Tibial artery (tissue), 4 donors: Measurements from ENCODE around the gene ARMH3.
"Not testable (repeated sequence)": the region's sequence is repeated elsewhere in the genome, so short reads cannot be mapped to it uniquely, and the experiment has no call there.

Experiments used
- DNase-seq, 2 donors: peaks; one replicate each; pipeline ENCODE4 v3.0.0-alpha.2; 2019
- H3K27ac ChIP-seq, 2 donors: fragments of 200-600 bp; sonication (generic) in 1 of 2; 1 replicate in 1 of 2; 2 replicates in 1 of 2; pipeline ENCODE4 v1.5.1; 2018 to 2019; ENCODE audit warnings: mild to moderate bottlenecking in 1 of 2
- H3K27me3 ChIP-seq, 2 donors: fragments of 200-600 bp; sonication (generic) in 1 of 2; one replicate each; pipeline versions ENCODE4 v1.5.1 to v1.6.0; 2016 to 2019
- H3K36me3 ChIP-seq, 3 donors: fragments of 200-600 bp; sonication (generic) in 2 of 3; one replicate each; pipeline ENCODE4 v1.5.1; 2016 to 2019; ENCODE audit warnings: mild to moderate bottlenecking in 2 of 3
- H3K4me1 ChIP-seq, 4 donors: fragments of 200-600 bp; sonication (generic) in 2 of 4; 1 replicate in 3 of 4; 2 replicates in 1 of 4; pipeline ENCODE4 v1.5.1; 2016 to 2019
- H3K4me3 ChIP-seq, 2 donors: fragments of 200-600 bp; sonication (generic) in 1 of 2; 1 replicate in 1 of 2; 2 replicates in 1 of 2; pipeline ENCODE4 v1.5.1; 2018 to 2019; ENCODE audit warnings: mild to moderate bottlenecking in 2 of 2
- H3K9me3 ChIP-seq, 3 donors: fragments of 200-600 bp; sonication (generic) in 1 of 3; one replicate each; pipeline ENCODE4 v1.5.1; 2016 to 2019
- CTCF ChIP-seq, 2 experiments: fragments of 200-600 bp in 1 of 2; fragments of 450-650 bp in 1 of 2; IDR thresholded peaks; one replicate each; pipeline ENCODE4 v1.5.1; 2017 to 2019; ENCODE audit warnings: antibody characterized with exemption in 2 of 2, mild to moderate bottlenecking in 1 of 2, moderate library complexity in 1 of 2
- intact Hi-C: fragments of 100-400 bp; cut with DNase I; formaldehyde crosslinking; loops from one replicate; pipeline ENCODE4 v1.15.0; 2023; ENCODE audit warnings: low total_unique reads

ARMH3 gene

GRCh38 chr10:102007796-102008195, 48.2 kb downstream of the ARMH3 start:
- Histone ChIP-seq H3K9me3 (no peaks in the 10 kb centered on the region), H3K27ac (no peak overlapping the region), H3K4me1 (peaks cover 0 to 4% (median 2%) of the 10 kb centered on the region in 4 donors), H3K4me3 (no peak overlapping the region), H3K36me3 (peaks cover under 1 to 53% (median 32%) of the 10 kb centered on the region in 3 donors), H3K27me3 (no peaks in the 10 kb centered on the region)
- intact Hi-C loops, result loop anchor here (2.0 kb wide), 1 partner anchor 167 kb away; no protein-coding TSS in a partner anchor
- TF ChIP-seq CTCF (IDR thresholded peaks at IDR 0.05), result no peak
- DNase-seq, result no peak

GRCh38 chr10:102007031-102007430, 48.9 kb downstream of the ARMH3 start:
- DNase-seq, intact Hi-C loops, H3K27ac ChIP-seq, H3K9me3 ChIP-seq, H3K4me1 ChIP-seq, H3K4me3 ChIP-seq, H3K27me3 ChIP-seq: not testable (repeated sequence)
- peaks cover 0 to 45% (median 31%) of the 10 kb centered on the region in 3 donors for H3K36me3 ChIP-seq

DNA sequence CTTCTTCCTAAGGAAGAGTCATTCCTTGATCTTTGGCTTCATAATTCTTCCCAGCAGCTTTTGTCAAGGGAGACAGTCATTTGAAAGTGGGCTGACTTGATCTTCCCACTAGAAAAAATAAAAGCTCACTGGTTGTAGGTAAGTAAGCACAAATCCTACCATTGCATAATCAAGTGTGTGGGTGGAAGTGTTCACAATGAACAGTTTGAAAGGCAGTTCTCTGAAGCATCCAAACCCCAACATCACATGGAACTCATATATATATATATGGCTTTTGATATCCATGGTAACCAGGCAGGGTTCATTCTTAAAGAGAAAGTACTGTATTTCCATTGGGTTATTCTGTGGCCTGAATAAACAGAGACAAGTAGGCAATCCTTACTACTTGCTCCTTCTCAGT, 51.6 kb downstream of the ARMH3 start:
- Histone ChIP-seq H3K36me3 (peaks cover 10 to 56% (median 55%) of the 10 kb centered on the region in 3 donors), H3K4me1 (peaks cover 0 to under 1% (median under 1%) of the 10 kb centered on the region in 4 donors), H3K27ac (no peak overlapping the region), H3K4me3 (no peak overlapping the region), H3K9me3 (no peaks in the 10 kb centered on the region), H3K27me3 (no peaks in the 10 kb centered on the region)
- intact Hi-C loops, result no loop called here
- no peak for TF ChIP-seq CTCF (IDR thresholded peaks at IDR 0.05)
- DNase-seq, result no peak

- Histone ChIP-seq H3K4me3 (no peak overlapping the region), H3K36me3 (peaks cover 10 to 60% (median 57%) of the 10 kb centered on the region in 3 donors), H3K27me3 (no peaks in the 10 kb centered on the region), H3K4me1 (no peaks in the 10 kb centered on the region), H3K9me3 (no peaks in the 10 kb centered on the region), H3K27ac (no peak overlapping the region)
- TF ChIP-seq CTCF (IDR thresholded peaks at IDR 0.05), result no peak
- DNase-seq, result no peak
- intact Hi-C loops, result no loop called here
Observed at GRCh38 chr10:102003541-102003940, 52.4 kb downstream of the ARMH3 start.

DNA sequence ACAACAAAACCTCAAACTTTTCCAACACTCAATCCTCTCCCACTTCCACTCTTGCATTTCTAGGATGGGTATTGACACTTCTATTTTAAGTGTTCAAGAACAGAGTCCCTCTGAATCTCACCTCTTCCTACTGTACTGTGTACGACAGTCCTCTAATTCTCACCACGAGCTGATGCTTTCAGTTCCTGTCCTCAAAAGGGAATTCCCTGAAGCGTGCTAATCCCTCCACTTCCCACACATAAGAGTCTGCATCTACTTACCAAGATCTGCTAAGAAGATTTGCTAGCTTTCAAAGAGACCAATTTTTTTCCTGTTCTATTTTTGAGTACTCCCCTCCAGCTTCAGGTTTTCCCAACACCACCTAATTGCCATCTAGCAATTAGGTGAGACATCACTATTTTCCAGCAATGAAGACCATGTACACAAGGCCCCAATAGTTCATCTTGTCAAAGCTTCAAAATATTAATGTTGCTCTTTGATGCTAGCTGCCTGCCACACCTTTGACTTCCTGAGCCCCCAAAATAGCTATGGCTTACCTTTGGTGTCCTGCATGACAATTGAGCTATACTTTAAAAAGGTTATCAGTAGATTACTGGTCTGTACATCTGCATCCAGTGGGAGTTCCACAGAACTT, 54.4 kb downstream of the ARMH3 start:
- peaks cover 10 to 61% (median 57%) of the 10 kb centered on the region in 3 donors for H3K36me3 ChIP-seq
- no peak overlapping the region for H3K27ac ChIP-seq
- H3K4me3 ChIP-seq, result no peak overlapping the region
- H3K9me3 ChIP-seq, result no peaks in the 10 kb centered on the region
- H3K4me1 ChIP-seq, result peaks cover 0 to 3% (median 0%) of the 10 kb centered on the region in 4 donors
- no peaks in the 10 kb centered on the region for H3K27me3 ChIP-seq
- intact Hi-C loops, result no loop called here
- no peak for TF ChIP-seq CTCF (IDR thresholded peaks at IDR 0.05)
- no peak for DNase-seq

DNA sequence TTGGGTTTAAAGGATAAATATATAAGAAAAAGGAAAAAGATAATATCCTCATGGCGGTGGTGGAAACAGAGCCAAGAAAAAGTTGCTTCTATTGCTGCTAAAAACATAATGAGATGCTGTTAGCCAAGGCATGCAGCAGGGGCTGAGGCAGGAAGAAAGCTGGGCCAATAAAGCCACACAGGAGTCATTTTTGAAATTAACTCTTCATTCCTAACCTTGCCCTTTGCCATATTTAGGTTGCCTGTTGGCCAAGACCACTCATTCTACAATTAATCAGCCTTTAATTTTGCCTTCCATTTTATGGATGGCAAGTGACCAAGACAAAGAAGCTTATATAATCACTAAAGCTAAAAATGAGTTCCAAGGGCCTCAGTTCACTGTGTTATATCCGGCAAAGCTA, 58.2 kb downstream of the ARMH3 start:
- DNase-seq, result no peak
- Histone ChIP-seq H3K27ac (no peak overlapping the region), H3K27me3 (no peaks in the 10 kb centered on the region), H3K9me3 (no peaks in the 10 kb centered on the region), H3K4me3 (no peak overlapping the region), H3K4me1 (peaks cover 0 to 3% (median 0%) of the 10 kb centered on the region in 4 donors), H3K36me3 (peaks cover 34 to 68% (median 50%) of the 10 kb centered on the region in 3 donors)
- no peak for TF ChIP-seq CTCF (IDR thresholded peaks at IDR 0.05)
- intact Hi-C loops, result no loop called here
